Upper lobe of left lung (tissue), 6 donors: ENCODE results near the gene FOXM1. TPM values are rescaled to one million over a fixed set of nuclear protein-coding genes. Genes with fewer than 3 reads are reported as not detected.

Experiments
- ATAC-seq, 2 donors: fragments of 200-7000 bp; cut with Tn5 transposase; one replicate each; pipeline ENCODE4 v1.9.1; 2022; ENCODE audit warnings: mild to moderate bottlenecking in 2 of 2, moderate library complexity in 2 of 2; ENCODE audit not compliant: low FRiP score in 2 of 2
- DNase-seq, 2 donors: peaks; one replicate each; pipeline ENCODE4 v3.0.0-alpha.2; 2019 to 2020
- H3K27ac ChIP-seq, 4 donors: fragments of 200-600 bp; sonication (generic); one replicate each; pipeline ENCODE4 v1.5.1; 2016 to 2019
- H3K27me3 ChIP-seq, 4 donors: fragments of 200-600 bp; sonication (generic); one replicate each; pipeline ENCODE4 v1.5.1; 2017 to 2019
- H3K36me3 ChIP-seq, 4 donors: fragments of 200-600 bp; sonication (generic); one replicate each; pipeline ENCODE4 v1.5.1; 2016 to 2019
- H3K4me1 ChIP-seq, 4 donors: fragments of 200-600 bp; sonication (generic); one replicate each; pipeline ENCODE4 v1.5.1; 2018 to 2019
- H3K4me3 ChIP-seq, 4 donors: fragments of 200-600 bp; sonication (generic); one replicate each; pipeline ENCODE4 v1.5.1; 2017 to 2019; ENCODE audit warnings: mild to moderate bottlenecking in 2 of 4, moderate library complexity in 1 of 4
- H3K9me3 ChIP-seq, 4 donors: fragments of 200-600 bp; sonication (generic); one replicate each; pipeline ENCODE4 v1.5.1; 2018 to 2019
- EP300 ChIP-seq, 4 donors: sonication (generic); formaldehyde crosslinking; IDR thresholded peaks; one replicate each; pipeline ENCODE4 v1.5.1; 2017; ENCODE audit warnings: antibody characterized with exemption in 4 of 4, control low read depth in 2 of 4
- POLR2A ChIP-seq, 4 donors: fragments of 450-650 bp; IDR thresholded peaks; one replicate each; pipeline ENCODE4 v1.5.1; 2016 to 2017; ENCODE audit warnings: antibody characterized with exemption in 4 of 4, mild to moderate bottlenecking in 2 of 4
- POLR2AphosphoS5 ChIP-seq, 2 donors: sonication (generic); formaldehyde crosslinking; IDR thresholded peaks; one replicate each; pipeline ENCODE4 v1.5.1; 2017; ENCODE audit warnings: antibody characterized with exemption in 2 of 2
- WGBS, 2 donors: methylation state at CpG; one replicate each; pipeline ENCODE4 v1.1.5; 2017 to 2018; 5-methylcytosine and 5-hydroxymethylcytosine counted together
- total RNA-seq, 6 donors: library from RNA; depleted of rRNA in 4 of 6; stranded (reverse); fragments of >200 nt in 4 of 6; gene quantifications; one replicate each; pipeline versions ENCODE4 v1.1.0 to v1.2.1, GENCODE V29; 2016 to 2021
- TF ChIP-seq, protein P1 (sequence below), 6 experiments: fragments of 450-650 bp in 4 of 6; fragments of 200-600 bp in 2 of 6; sonication (generic) in 2 of 6; IDR thresholded peaks; one replicate each; pipeline ENCODE4 v1.5.1; 2016 to 2019; ENCODE audit warnings: antibody characterized with exemption in 6 of 6
- donor health status: DM: no; HTN: no; CAD: no; lungs with moderate emphysema.
- donor health status: DM: no; HTN: yes; CAD: no; lungs with severe emphysema.

FOXM1 gene
- total RNA-seq, 6 donors from 2014 or later = 2.1 to 27.6 (median 4.9) TPM; not detected in 1

DNA sequence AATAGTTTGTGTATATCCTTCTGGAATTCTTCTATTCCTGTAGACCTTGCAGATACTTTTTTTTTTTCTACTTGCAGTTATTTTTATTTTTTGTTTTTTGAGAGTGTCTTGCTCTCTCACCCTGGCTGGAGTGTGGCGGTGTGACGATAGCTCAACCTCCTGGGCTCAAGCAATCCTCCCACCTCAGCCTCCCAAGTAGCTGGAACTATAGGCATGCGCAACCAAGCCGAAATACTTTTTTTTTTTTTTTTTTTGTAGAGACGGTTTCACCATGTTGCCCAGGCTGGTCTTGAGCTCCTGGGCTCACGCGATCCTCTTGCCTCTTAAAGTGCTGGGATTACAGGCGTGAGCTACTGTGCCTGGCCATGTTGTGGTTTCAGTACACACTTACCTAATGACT is 23.7 kb upstream of the FOXM1 start:
- H3K9me3 ChIP-seq = no peaks in the 10 kb centered on the region
- no peak overlapping the region for H3K4me3 ChIP-seq
- H3K27ac ChIP-seq = no peak overlapping the region
- DNase-seq (no peak), ATAC-seq (no peak)
- peaks cover 5 to 9% (median 6%) of the 10 kb centered on the region in 4 donors for H3K4me1 ChIP-seq
- 91 to 97% methylated on average over 8 of the region's 8 CpGs for WGBS, 2 donors
- H3K36me3 ChIP-seq = no peaks in the 10 kb centered on the region
- TF ChIP-seq POLR2AphosphoS5 (IDR thresholded peaks at IDR 0.05) (no peak), POLR2A (IDR thresholded peaks at IDR 0.05) (no peak), EP300 (IDR thresholded peaks at IDR 0.05) (no peak)
- TF ChIP-seq, protein P1, sequence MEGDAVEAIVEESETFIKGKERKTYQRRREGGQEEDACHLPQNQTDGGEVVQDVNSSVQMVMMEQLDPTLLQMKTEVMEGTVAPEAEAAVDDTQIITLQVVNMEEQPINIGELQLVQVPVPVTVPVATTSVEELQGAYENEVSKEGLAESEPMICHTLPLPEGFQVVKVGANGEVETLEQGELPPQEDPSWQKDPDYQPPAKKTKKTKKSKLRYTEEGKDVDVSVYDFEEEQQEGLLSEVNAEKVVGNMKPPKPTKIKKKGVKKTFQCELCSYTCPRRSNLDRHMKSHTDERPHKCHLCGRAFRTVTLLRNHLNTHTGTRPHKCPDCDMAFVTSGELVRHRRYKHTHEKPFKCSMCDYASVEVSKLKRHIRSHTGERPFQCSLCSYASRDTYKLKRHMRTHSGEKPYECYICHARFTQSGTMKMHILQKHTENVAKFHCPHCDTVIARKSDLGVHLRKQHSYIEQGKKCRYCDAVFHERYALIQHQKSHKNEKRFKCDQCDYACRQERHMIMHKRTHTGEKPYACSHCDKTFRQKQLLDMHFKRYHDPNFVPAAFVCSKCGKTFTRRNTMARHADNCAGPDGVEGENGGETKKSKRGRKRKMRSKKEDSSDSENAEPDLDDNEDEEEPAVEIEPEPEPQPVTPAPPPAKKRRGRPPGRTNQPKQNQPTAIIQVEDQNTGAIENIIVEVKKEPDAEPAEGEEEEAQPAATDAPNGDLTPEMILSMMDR (IDR thresholded peaks at IDR 0.05) = no peak
- H3K27me3 ChIP-seq = no peaks in the 10 kb centered on the region

DNA sequence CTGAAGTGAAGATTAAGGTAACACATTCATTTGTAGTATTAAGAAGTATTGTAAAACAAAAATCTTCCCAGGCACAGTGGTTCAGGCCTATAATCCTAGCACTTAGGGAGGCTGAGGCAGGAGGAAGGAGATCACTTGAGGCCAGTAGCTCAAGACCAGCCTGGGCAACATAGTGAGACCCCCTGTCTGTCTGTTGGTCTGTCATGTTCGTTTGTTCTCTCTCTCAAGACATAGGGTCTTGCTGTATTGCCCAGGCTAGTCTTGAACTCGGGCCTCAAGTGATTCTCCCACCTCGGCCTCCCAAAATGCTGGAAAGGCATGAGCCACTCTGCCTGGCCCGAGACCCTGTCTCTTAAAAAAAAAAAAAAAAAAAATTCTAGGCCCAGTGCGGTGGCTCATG is 20.4 kb upstream of the FOXM1 start:
- WGBS, 2 donors = 95 to 97% methylated on average over 5 of the region's 5 CpGs
- no peak for ATAC-seq
- no peaks in the 10 kb centered on the region for H3K36me3 ChIP-seq
- no peak overlapping the region for H3K27ac ChIP-seq
- TF ChIP-seq EP300 (IDR thresholded peaks at IDR 0.05) = no peak
- TF ChIP-seq POLR2AphosphoS5 (IDR thresholded peaks at IDR 0.05) = no peak
- no peak for TF ChIP-seq POLR2A (IDR thresholded peaks at IDR 0.05)
- TF ChIP-seq, protein P1 (IDR thresholded peaks at IDR 0.05) = no peak
- H3K9me3 ChIP-seq = no peaks in the 10 kb centered on the region
- no peak overlapping the region for H3K4me3 ChIP-seq
- H3K4me1 ChIP-seq = peaks cover 3 to 9% (median 5%) of the 10 kb centered on the region in 4 donors
- no peak for DNase-seq
- no peaks in the 10 kb centered on the region for H3K27me3 ChIP-seq

DNA sequence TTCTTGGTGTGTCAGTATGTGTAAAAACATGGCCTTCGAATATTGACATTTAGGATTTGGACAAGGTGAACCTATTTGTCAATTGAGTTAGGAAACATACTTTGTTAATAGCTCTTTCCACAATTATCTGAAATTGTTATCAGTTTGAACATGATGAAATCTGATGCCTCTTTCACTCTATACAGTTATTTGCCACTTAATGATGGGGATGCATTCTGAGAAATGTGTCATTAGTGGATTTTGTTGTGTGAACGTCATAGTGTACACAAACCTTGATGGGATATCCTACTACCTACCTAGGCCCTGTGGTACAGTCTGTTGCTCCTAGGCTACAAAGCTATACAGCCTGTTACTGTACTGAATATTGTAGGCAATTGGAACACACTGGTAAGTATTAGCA is 18.5 kb upstream of the FOXM1 start:
- Histone ChIP-seq H3K27ac (no peak overlapping the region), H3K27me3 (no peaks in the 10 kb centered on the region), H3K9me3 (no peaks in the 10 kb centered on the region), H3K4me3 (no peak overlapping the region), H3K4me1 (peaks cover 3 to 15% (median 5%) of the 10 kb centered on the region in 4 donors), H3K36me3 (no peaks in the 10 kb centered on the region)
- DNase-seq (no peak), ATAC-seq (no peak)
- WGBS, 2 donors = 79 to 88% methylated on average over 2 of the region's 2 CpGs
- TF ChIP-seq POLR2AphosphoS5 (IDR thresholded peaks at IDR 0.05) = no peak
- no peak for TF ChIP-seq POLR2A (IDR thresholded peaks at IDR 0.05)
- TF ChIP-seq, protein P1 (IDR thresholded peaks at IDR 0.05) = no peak
- TF ChIP-seq EP300 (IDR thresholded peaks at IDR 0.05) = no peak

DNA sequence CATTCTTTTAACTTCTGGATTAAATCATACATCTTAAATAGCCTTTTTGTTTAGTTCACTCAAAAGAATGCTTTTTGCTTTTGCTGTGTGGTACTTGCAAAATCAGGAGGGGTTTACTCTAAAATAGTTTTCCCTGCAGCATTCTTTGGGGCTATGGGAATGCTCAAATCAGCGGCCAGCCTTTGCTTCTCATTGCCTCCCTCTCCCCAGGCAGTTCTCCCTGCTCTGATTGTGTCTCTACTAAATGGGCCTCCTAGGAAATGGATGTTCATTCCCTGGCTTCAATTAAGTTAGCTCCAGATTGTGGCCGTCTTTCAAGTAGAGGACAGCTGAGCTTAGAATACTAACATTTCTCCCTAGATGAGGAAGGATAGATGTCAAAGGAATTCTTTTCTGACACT is 18.1 kb upstream of the FOXM1 start:
- Histone ChIP-seq H3K27me3 (no peaks in the 10 kb centered on the region), H3K9me3 (no peaks in the 10 kb centered on the region), H3K36me3 (no peaks in the 10 kb centered on the region), H3K4me3 (no peak overlapping the region), H3K4me1 (peaks cover 5 to 19% (median 9%) of the 10 kb centered on the region in 4 donors), H3K27ac (no peak overlapping the region)
- TF ChIP-seq, protein P1 (IDR thresholded peaks at IDR 0.05) = no peak
- TF ChIP-seq POLR2AphosphoS5 (IDR thresholded peaks at IDR 0.05) (no peak), EP300 (IDR thresholded peaks at IDR 0.05) (no peak), POLR2A (IDR thresholded peaks at IDR 0.05) (no peak)
- DNase-seq (no peak), ATAC-seq (no peak)
- 0 to 41% methylated on average over 2 of the region's 2 CpGs for WGBS, 2 donors

DNA sequence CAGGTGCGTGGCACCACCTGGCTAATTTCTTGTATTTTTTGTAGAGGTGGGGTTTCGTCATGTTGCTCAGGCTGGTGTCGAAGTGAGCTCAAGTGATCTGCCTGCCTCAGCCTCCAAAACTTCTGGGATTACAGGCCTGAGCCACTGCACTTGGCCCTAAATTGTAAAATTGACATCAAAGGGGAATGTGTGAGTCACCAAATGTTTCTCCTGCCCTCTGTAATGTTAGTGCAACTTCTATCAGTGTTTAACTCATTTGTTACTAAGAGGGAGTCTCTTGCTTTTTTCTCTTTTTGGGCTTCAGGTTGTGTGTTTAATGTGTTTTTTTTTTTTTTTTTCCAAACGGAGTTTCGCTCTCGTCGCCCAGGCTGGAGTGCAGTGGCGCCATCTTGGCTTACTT is 16.0 kb upstream of the FOXM1 start:
- DNase-seq (no peak), ATAC-seq (peak in 1 of 2 donors; percentile 19)
- H3K4me3 ChIP-seq = no peak overlapping the region
- TF ChIP-seq POLR2A (IDR thresholded peaks at IDR 0.05) (no peak), POLR2AphosphoS5 (IDR thresholded peaks at IDR 0.05) (no peak), EP300 (IDR thresholded peaks at IDR 0.05) (no peak)
- TF ChIP-seq, protein P1 (IDR thresholded peaks at IDR 0.05) = no peak
- no peak overlapping the region for H3K27ac ChIP-seq
- peaks cover 7 to 21% (median 10%) of the 10 kb centered on the region in 4 donors for H3K4me1 ChIP-seq
- H3K9me3 ChIP-seq = no peaks in the 10 kb centered on the region
- peaks cover 0 to 5% (median 0%) of the 10 kb centered on the region in 4 donors for H3K36me3 ChIP-seq
- no peaks in the 10 kb centered on the region for H3K27me3 ChIP-seq
- WGBS, 2 donors = 91 to 92% methylated on average over 8 of the region's 8 CpGs
